HG03095 (cell line): ENCODE measurements around the gene TOP2B.

Experiments used
- ATAC-seq: cut with Tn5 transposase; IDR thresholded peaks from one replicate; pipeline ENCODE4 v1.9.1; 2021; ENCODE audit warnings: moderate library complexity; ENCODE audit not compliant: unreplicated experiment

Gene TOP2B

GRCh38 chr3:25585361-25586166 lies 79.1 kb downstream of the TOP2B start:
- no peak for ATAC-seq

- no peak for ATAC-seq
Measured at GRCh38 chr3:25584011-25584789, 80.5 kb downstream of the TOP2B start.

GRCh38 chr3:25583343-25583742 lies 81.4 kb downstream of the TOP2B start:
- ATAC-seq: no peak

GRCh38 chr3:25582242-25582641 lies 82.5 kb downstream of the TOP2B start:
- no peak for ATAC-seq

GRCh38 chr3:25581823-25582222 lies 82.9 kb downstream of the TOP2B start:
- ATAC-seq: no peak

GRCh38 chr3:25581335-25581734 lies 83.4 kb downstream of the TOP2B start:
- no peak for ATAC-seq

GRCh38 chr3:25580534-25580933 lies 84.2 kb downstream of the TOP2B start:
- ATAC-seq: no peak

GRCh38 chr3:25578059-25578458 lies 86.6 kb downstream of the TOP2B start:
- no peak for ATAC-seq

- no peak for ATAC-seq
Measured at GRCh38 chr3:25576831-25577454, 87.8 kb downstream of the TOP2B start.

- ATAC-seq: no peak
Measured at GRCh38 chr3:25576146-25576545, 88.6 kb downstream of the TOP2B start.

GRCh38 chr3:25575001-25575400 lies 89.7 kb downstream of the TOP2B start:
- no peak for ATAC-seq

GRCh38 chr3:25574172-25574765 lies 90.4 kb downstream of the TOP2B start:
- ATAC-seq: no peak

- ATAC-seq: no peak
Measured at GRCh38 chr3:25573386-25574171, 91.1 kb downstream of the TOP2B start.

GRCh38 chr3:25572919-25573385 lies 91.8 kb downstream of the TOP2B start:
- no peak for ATAC-seq

GRCh38 chr3:25572336-25572735 lies 92.4 kb downstream of the TOP2B start:
- ATAC-seq: no peak

GRCh38 chr3:25571285-25571684 lies 93.4 kb downstream of the TOP2B start:
- ATAC-seq: no peak

- no peak for ATAC-seq
Measured at GRCh38 chr3:25568525-25569078, 96.1 kb downstream of the TOP2B start.

GRCh38 chr3:25567806-25568524 lies 96.7 kb downstream of the TOP2B start:
- no peak for ATAC-seq

GRCh38 chr3:25567388-25567787 lies 97.3 kb downstream of the TOP2B start:
- no peak for ATAC-seq
